HepG2 (cell line): ENCODE data around the gene EEF1A2. TPM values are rescaled to one million over a fixed set of nuclear protein-coding genes. Genes with fewer than 3 reads are reported as not detected.

Source experiments
- CBFB ChIP-seq: sonication (generic); formaldehyde crosslinking; IDR thresholded peaks from 2 replicates; pipeline ENCODE4 v1.4.0; 2020; ENCODE audit warnings: missing genetic modification reagents
- CBX1 ChIP-seq: IDR thresholded peaks from one replicate; pipeline ENCODE4 v1.6.1; 2016; ENCODE audit warnings: antibody characterized with exemption, low read depth
- FOXM1 ChIP-seq: sonication (generic); formaldehyde crosslinking; IDR thresholded peaks from 2 replicates; pipeline ENCODE4 v1.5.0; 2020; ENCODE audit warnings: missing genetic modification reagents
- GPN1 ChIP-seq: sonication (generic); formaldehyde crosslinking; IDR thresholded peaks from 2 replicates; pipeline ENCODE4 v1.5.1; 2020; ENCODE audit warnings: missing genetic modification reagents, borderline replicate concordance
- HOXD1 ChIP-seq: sonication (generic); formaldehyde crosslinking; IDR thresholded peaks from 2 replicates; pipeline ENCODE4 v1.5.0; 2020; ENCODE audit warnings: missing genetic modification reagents
- KAT7 ChIP-seq: IDR thresholded peaks from 2 replicates; pipeline ENCODE4 v1.6.1; 2018; ENCODE audit warnings: borderline replicate concordance, missing compliant biosample characterization
- KDM3A ChIP-seq: IDR thresholded peaks from 2 replicates; pipeline ENCODE4 v1.6.1; 2018; ENCODE audit warnings: low read depth, missing compliant biosample characterization
- MED13 ChIP-seq: sonication (generic); formaldehyde crosslinking; IDR thresholded peaks from 2 replicates; pipeline ENCODE4 v1.5.0; 2020; ENCODE audit warnings: missing genetic modification reagents
- NFATC3 ChIP-seq: sonication (generic); formaldehyde crosslinking; IDR thresholded peaks from 2 replicates; pipeline ENCODE4 v1.5.1; 2020; ENCODE audit warnings: mild to moderate bottlenecking, missing genetic modification reagents
- NFIC ChIP-seq: IDR thresholded peaks from 2 replicates; pipeline ENCODE4 v1.6.1; 2012; ENCODE audit warnings: mild to moderate bottlenecking, low read length, inconsistent platforms
- PAF1 ChIP-seq: IDR thresholded peaks from 2 replicates; pipeline ENCODE4 v1.6.1; 2016; ENCODE audit warnings: missing genetic modification reagents, missing compliant biosample characterization
- PHB2 ChIP-seq: fragments of 450-650 bp; IDR thresholded peaks from 2 replicates; pipeline ENCODE4 v1.6.1; 2018; ENCODE audit not compliant: partially characterized antibody
- PPARG ChIP-seq: conservative IDR thresholded peaks from 2 replicates; pipeline ENCODE4 v1.6.1; 2016; ENCODE audit warnings: missing biosample characterization, missing genetic modification reagents
- SSRP1 ChIP-seq: IDR thresholded peaks from 2 replicates; pipeline ENCODE4 v1.6.1; 2016; ENCODE audit warnings: control low read depth
- TBX3 ChIP-seq: fragments of 450-650 bp; IDR thresholded peaks from 2 replicates; pipeline ENCODE4 v1.6.1; 2017; ENCODE audit warnings: antibody characterized with exemption, mild to moderate bottlenecking, inconsistent platforms, borderline replicate concordance
- YEATS4 ChIP-seq: sonication (generic); formaldehyde crosslinking; IDR thresholded peaks from 2 replicates; pipeline ENCODE4 v1.4.0; 2020; ENCODE audit warnings: missing genetic modification reagents, borderline replicate concordance
- ZFP36L2 ChIP-seq: sonication (generic); formaldehyde crosslinking; IDR thresholded peaks from 2 replicates; pipeline ENCODE4 v1.4.0; 2020; ENCODE audit warnings: missing genetic modification reagents
- ZNF253 ChIP-seq: sonication (generic); formaldehyde crosslinking; IDR thresholded peaks from 2 replicates; pipeline ENCODE4 v1.8.0; 2022; ENCODE audit warnings: mild to moderate bottlenecking, missing genetic modification reagents, borderline replicate concordance
- ZNF543 ChIP-seq: sonication (generic); formaldehyde crosslinking; IDR thresholded peaks from 2 replicates; pipeline ENCODE4 v1.4.0; 2020; ENCODE audit warnings: mild to moderate bottlenecking, missing genetic modification reagents
- ZNF598 ChIP-seq: sonication (generic); formaldehyde crosslinking; IDR thresholded peaks from 2 replicates; pipeline ENCODE4 v1.5.1; 2020; ENCODE audit warnings: mild to moderate bottlenecking, missing genetic modification reagents, borderline replicate concordance
- ZNF674 ChIP-seq: sonication (generic); formaldehyde crosslinking; IDR thresholded peaks from 2 replicates; pipeline ENCODE4 v1.5.0; 2020; ENCODE audit warnings: low read depth, mild to moderate bottlenecking, missing genetic modification reagents
- ZNF772 ChIP-seq: sonication (generic); formaldehyde crosslinking; IDR thresholded peaks from 2 replicates; pipeline ENCODE4 v1.5.0; 2020; ENCODE audit warnings: mild to moderate bottlenecking, missing genetic modification reagents
- polyA plus RNA-seq, 8 experiments: library from polyadenylated mRNA; depleted of rRNA in 3 of 8; stranded (reverse) in 7 of 8; unstranded in 1 of 8; fragments of >200 nt; fragmentation: Illumina TruSeq in 4 of 8; extraction: Trizol in 4 of 8; gene quantifications; 2 replicates each; pipeline versions ENCODE4 v1.2.1 to v1.2.3, GENCODE V29; 2011 to 2016; ENCODE audit warnings: low read depth in 4 of 8, missing spikeins in 1 of 8, mixed read lengths in 1 of 8; ENCODE audit not compliant: insufficient read depth in 1 of 8
- total RNA-seq, 5 experiments: library from RNA; depleted of rRNA; stranded (reverse); fragments of >200 nt; fragmentation: Illumina TruSeq; extraction: Trizol; gene quantifications; 2 replicates each; pipeline ENCODE4 v1.2.3, GENCODE V29; 2016; ENCODE audit warnings: low read depth in 1 of 5
- TF ChIP-seq, protein P1 (sequence below): IDR thresholded peaks from 2 replicates; pipeline ENCODE4 v1.6.1; 2016; ENCODE audit warnings: low read depth
- TF ChIP-seq, protein P2 (sequence below): fragments of 450-650 bp; IDR thresholded peaks from 2 replicates; pipeline ENCODE4 v1.6.1; 2016
- TF ChIP-seq, protein P3 (sequence below): sonication (generic); formaldehyde crosslinking; IDR thresholded peaks from 2 replicates; pipeline ENCODE4 v1.5.1; 2020; ENCODE audit warnings: missing genetic modification reagents, mild to moderate bottlenecking, borderline replicate concordance
- TF ChIP-seq, protein P4 (sequence below): IDR thresholded peaks from 2 replicates; pipeline ENCODE4 v1.6.1; 2016; ENCODE audit warnings: low read depth, control low read depth

Gene EEF1A2
- total and polyA plus RNA-seq, 2 of the 13 experiments (the other 11 are each of a cell fraction or from before 2014, with no cell fraction given): 0.44 to 0.87 TPM

DNA sequence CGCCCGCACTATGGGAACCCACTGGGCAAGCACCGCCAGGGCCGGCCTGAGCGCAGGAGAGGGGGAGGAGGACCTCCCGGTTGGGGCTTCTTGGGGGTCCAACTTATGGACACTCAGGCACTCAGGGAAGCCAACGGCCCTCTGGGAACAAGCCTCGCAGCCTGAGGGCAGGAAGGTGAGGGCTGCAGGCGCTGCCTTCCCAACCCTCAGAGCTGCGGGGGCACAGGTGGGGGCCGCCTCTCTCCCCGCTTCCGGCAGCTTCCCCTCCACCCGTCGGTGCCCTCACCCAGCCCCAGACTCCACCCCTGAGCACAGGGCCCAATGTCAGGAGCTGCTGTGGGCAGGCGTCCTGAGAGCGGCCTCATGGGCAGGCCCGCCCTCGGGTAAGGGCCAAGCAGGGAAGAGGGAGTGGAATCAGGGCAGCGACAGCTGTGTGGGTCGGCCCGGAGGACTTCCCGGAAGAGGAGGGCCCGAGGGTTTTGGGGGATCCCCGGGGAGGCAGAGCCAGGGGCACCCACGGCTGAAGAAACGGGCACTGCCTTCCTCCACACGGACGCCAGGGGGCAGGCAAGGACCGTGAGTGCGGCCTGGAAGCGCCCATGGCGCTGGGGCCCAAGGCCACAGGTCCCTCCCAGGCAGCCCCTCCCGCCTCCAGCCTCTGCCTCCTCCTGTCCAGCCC is 38.8 kb upstream of the EEF1A2 start (continued):
- peak; percentile 59; the same call in 1 of the 2 replicates for TF ChIP-seq ZNF772 (CRISPR knock-in tag)
- peak; percentile 87; the same call in 1 of the 2 replicates for TF ChIP-seq ZNF598 (CRISPR knock-in tag)
- no peak; the same call in 1 of the 2 replicates for TF ChIP-seq GPN1 (CRISPR knock-in tag)
- peak; percentile 83 for TF ChIP-seq ZNF543 (CRISPR knock-in tag)
- TF ChIP-seq KDM3A: peak; percentile 99
- no peak for TF ChIP-seq PHB2
- no peak for TF ChIP-seq NFATC3 (CRISPR knock-in tag)
- TF ChIP-seq CBX1: peak; percentile 74
- TF ChIP-seq, protein P1, sequence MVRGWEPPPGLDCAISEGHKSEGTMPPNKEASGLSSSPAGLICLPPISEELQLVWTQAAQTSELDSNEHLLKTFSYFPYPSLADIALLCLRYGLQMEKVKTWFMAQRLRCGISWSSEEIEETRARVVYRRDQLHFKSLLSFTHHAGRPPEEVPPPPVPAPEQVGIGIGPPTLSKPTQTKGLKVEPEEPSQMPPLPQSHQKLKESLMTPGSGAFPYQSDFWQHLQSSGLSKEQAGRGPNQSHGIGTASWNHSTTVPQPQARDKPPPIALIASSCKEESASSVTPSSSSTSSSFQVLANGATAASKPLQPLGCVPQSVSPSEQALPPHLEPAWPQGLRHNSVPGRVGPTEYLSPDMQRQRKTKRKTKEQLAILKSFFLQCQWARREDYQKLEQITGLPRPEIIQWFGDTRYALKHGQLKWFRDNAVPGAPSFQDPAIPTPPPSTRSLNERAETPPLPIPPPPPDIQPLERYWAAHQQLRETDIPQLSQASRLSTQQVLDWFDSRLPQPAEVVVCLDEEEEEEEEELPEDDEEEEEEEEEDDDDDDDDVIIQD (CRISPR knock-in tag): peak; percentile 75; the same call in 1 of the 2 replicates
- peak; percentile 89 for TF ChIP-seq YEATS4 (CRISPR knock-in tag)
- TF ChIP-seq, protein P2, sequence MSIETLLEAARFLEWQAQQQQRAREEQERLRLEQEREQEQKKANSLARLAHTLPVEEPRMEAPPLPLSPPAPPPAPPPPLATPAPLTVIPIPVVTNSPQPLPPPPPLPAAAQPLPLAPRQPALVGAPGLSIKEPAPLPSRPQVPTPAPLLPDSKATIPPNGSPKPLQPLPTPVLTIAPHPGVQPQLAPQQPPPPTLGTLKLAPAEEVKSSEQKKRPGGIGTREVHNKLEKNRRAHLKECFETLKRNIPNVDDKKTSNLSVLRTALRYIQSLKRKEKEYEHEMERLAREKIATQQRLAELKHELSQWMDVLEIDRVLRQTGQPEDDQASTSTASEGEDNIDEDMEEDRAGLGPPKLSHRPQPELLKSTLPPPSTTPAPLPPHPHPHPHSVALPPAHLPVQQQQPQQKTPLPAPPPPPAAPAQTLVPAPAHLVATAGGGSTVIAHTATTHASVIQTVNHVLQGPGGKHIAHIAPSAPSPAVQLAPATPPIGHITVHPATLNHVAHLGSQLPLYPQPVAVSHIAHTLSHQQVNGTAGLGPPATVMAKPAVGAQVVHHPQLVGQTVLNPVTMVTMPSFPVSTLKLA: no peak
- TF ChIP-seq KAT7 (CRISPR knock-in tag): peak; percentile 94; the same call in 1 of the 2 replicates
- TF ChIP-seq, protein P3, sequence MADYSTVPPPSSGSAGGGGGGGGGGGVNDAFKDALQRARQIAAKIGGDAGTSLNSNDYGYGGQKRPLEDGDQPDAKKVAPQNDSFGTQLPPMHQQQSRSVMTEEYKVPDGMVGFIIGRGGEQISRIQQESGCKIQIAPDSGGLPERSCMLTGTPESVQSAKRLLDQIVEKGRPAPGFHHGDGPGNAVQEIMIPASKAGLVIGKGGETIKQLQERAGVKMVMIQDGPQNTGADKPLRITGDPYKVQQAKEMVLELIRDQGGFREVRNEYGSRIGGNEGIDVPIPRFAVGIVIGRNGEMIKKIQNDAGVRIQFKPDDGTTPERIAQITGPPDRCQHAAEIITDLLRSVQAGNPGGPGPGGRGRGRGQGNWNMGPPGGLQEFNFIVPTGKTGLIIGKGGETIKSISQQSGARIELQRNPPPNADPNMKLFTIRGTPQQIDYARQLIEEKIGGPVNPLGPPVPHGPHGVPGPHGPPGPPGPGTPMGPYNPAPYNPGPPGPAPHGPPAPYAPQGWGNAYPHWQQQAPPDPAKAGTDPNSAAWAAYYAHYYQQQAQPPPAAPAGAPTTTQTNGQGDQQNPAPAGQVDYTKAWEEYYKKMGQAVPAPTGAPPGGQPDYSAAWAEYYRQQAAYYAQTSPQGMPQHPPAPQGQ (CRISPR knock-in tag): peak; percentile 89; the same call in 1 of the 2 replicates
- TF ChIP-seq MED13 (CRISPR knock-in tag): peak; percentile 87; the same call in 1 of the 2 replicates
- TF ChIP-seq CBFB (CRISPR knock-in tag): peak; percentile 89
- TF ChIP-seq ZNF253 (CRISPR knock-in tag): no peak
- TF ChIP-seq PAF1 (CRISPR knock-in tag): no peak
- TF ChIP-seq FOXM1: no peak
- TF ChIP-seq ZNF674 (CRISPR knock-in tag): no peak
- peak; percentile 21; the same call in 1 of the 2 replicates for TF ChIP-seq TBX3
- TF ChIP-seq NFIC: no peak
- TF ChIP-seq PPARG (CRISPR knock-in tag): no peak; the same call in none of the 2 replicates
- TF ChIP-seq SSRP1: peak; percentile 25; the same call in 1 of the 2 replicates
- no peak; the same call in 1 of the 2 replicates for TF ChIP-seq ZFP36L2 (CRISPR knock-in tag)
- TF ChIP-seq HOXD1 (CRISPR knock-in tag): peak; percentile 66; the same call in 1 of the 2 replicates
- TF ChIP-seq, protein P4, sequence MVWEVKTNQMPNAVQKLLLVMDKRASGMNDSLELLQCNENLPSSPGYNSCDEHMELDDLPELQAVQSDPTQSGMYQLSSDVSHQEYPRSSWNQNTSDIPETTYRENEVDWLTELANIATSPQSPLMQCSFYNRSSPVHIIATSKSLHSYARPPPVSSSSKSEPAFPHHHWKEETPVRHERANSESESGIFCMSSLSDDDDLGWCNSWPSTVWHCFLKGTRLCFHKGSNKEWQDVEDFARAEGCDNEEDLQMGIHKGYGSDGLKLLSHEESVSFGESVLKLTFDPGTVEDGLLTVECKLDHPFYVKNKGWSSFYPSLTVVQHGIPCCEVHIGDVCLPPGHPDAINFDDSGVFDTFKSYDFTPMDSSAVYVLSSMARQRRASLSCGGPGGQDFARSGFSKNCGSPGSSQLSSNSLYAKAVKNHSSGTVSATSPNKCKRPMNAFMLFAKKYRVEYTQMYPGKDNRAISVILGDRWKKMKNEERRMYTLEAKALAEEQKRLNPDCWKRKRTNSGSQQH (CRISPR knock-in tag): peak; percentile 51; the same call in 1 of the 2 replicates
